OCI-LY1 (cell line): ENCODE data around the gene GOSR1.

ENCODE experiments used
- H2AFZ ChIP-seq: fragments of 200-600 bp; sonication (generic), shearing (Covaris generic); 2 replicates; pipeline ENCODE4 v1.6.0; 2014; ENCODE audit warnings: antibody characterized with exemption, mild to moderate bottlenecking, low read length
- H3F3A ChIP-seq: fragments of 200-600 bp; sonication (generic), shearing (Covaris generic); 2 replicates; pipeline ENCODE4 v1.6.0; 2014; ENCODE audit warnings: mild to moderate bottlenecking, antibody characterized with exemption, low read length, moderate library complexity; ENCODE audit not compliant: insufficient read depth
- H3K27ac ChIP-seq: fragments of 200-600 bp; sonication (generic); 2 replicates; pipeline ENCODE4 v1.5.1; 2014; ENCODE audit warnings: low read length, mixed run types, mild to moderate bottlenecking, low read depth; ENCODE audit not compliant: poor library complexity, severe bottlenecking
- H3K27me3 ChIP-seq: fragments of 200-600 bp; sonication (generic); 2 replicates; pipeline ENCODE4 v1.6.0; 2014; ENCODE audit warnings: antibody characterized with exemption, mild to moderate bottlenecking, low read length, moderate library complexity; ENCODE audit not compliant: insufficient read depth
- H3K36me3 ChIP-seq: fragments of 200-600 bp; sonication (generic); 2 replicates; pipeline ENCODE4 v1.6.1; 2014; ENCODE audit warnings: mild to moderate bottlenecking, antibody characterized with exemption, low read length, moderate library complexity, mixed read lengths; ENCODE audit not compliant: insufficient read depth
- H3K4me1 ChIP-seq: fragments of 200-600 bp; sonication (generic); 2 replicates; pipeline ENCODE4 v1.5.1; 2014; ENCODE audit warnings: mild to moderate bottlenecking, low read length, moderate library complexity; ENCODE audit not compliant: insufficient read depth, severe bottlenecking
- H3K4me2 ChIP-seq: fragments of 200-600 bp; sonication (generic), shearing (Covaris generic); 2 replicates; pipeline ENCODE4 v1.6.1; 2014; ENCODE audit warnings: low read length
- H3K4me3 ChIP-seq: fragments of 200-600 bp; sonication (generic); 2 replicates; pipeline ENCODE4 v1.5.1; 2014; ENCODE audit warnings: low read length, low read depth, mild to moderate bottlenecking, mixed read lengths; ENCODE audit not compliant: poor library complexity, severe bottlenecking
- H3K79me2 ChIP-seq: fragments of 200-600 bp; shearing (Covaris generic); 2 replicates; pipeline ENCODE4 v1.6.1; 2016; ENCODE audit warnings: mixed run types, low read length, mixed read lengths; ENCODE audit not compliant: insufficient read depth
- H3K9ac ChIP-seq: fragments of 200-600 bp; sonication (generic), shearing (Covaris generic); 2 replicates; pipeline ENCODE4 v1.6.1; 2014; ENCODE audit warnings: mild to moderate bottlenecking, low read length, mixed read lengths
- H3K9me2 ChIP-seq: fragments of 200-600 bp; sonication (generic), shearing (Covaris generic); 2 replicates; pipeline ENCODE4 v1.6.1; 2014; ENCODE audit warnings: low read depth, mild to moderate bottlenecking, low read length, mixed read lengths
- H3K9me3 ChIP-seq: fragments of 200-600 bp; shearing (Covaris generic); 2 replicates; pipeline ENCODE4 v1.6.1; 2014; ENCODE audit warnings: low read length, mixed read lengths
- H4K20me1 ChIP-seq: fragments of 200-600 bp; sonication (generic), shearing (Covaris generic); 2 replicates; pipeline ENCODE4 v1.6.0; 2016; ENCODE audit warnings: mild to moderate bottlenecking, low read length; ENCODE audit not compliant: insufficient read depth
- CTCF ChIP-seq: fragments of 200-600 bp; sonication (generic), shearing (Covaris generic); IDR thresholded peaks from 2 replicates; pipeline ENCODE4 v1.5.1; 2017; ENCODE audit warnings: mild to moderate bottlenecking, antibody characterized with exemption, low read length, moderate library complexity, mixed read lengths
- EZH2 ChIP-seq: fragments of 200-600 bp; sonication (generic), shearing (Covaris generic); IDR thresholded peaks from 2 replicates; pipeline ENCODE4 v1.8.0; 2017; ENCODE audit warnings: borderline replicate concordance, mixed run types, mild to moderate bottlenecking, antibody characterized with exemption, low read length, moderate library complexity, mixed read lengths

Gene GOSR1

GRCh38 chr17:30576326-30576861, 99.2 kb downstream of the GOSR1 start:
- no peak overlapping the region for H3K4me3 ChIP-seq
- H3F3A ChIP-seq, result no peaks in the 10 kb centered on the region
- no peak overlapping the region for H2AFZ ChIP-seq
- H3K36me3 ChIP-seq, result no peaks in the 10 kb centered on the region
- H3K27me3 ChIP-seq, result no peaks in the 10 kb centered on the region
- no peak overlapping the region for H3K27ac ChIP-seq
- no peak overlapping the region for H3K4me2 ChIP-seq
- H4K20me1 ChIP-seq, result no peaks in the 10 kb centered on the region
- H3K4me1 ChIP-seq, result no peaks in the 10 kb centered on the region
- H3K9me2 ChIP-seq, result no peaks in the 10 kb centered on the region
- H3K9me3 ChIP-seq, result no peaks in the 10 kb centered on the region
- TF ChIP-seq CTCF, result no peak
- TF ChIP-seq EZH2, result no peak
- H3K79me2 ChIP-seq, result no peaks in the 10 kb centered on the region
- no peak overlapping the region for H3K9ac ChIP-seq
